Measurements from ENCODE around the gene CASP3. TPM values are rescaled to one million over a fixed set of nuclear protein-coding genes. Genes with fewer than 3 reads are reported as not detected.

Gene CASP3
- total and polyA plus RNA-seq, 11 donors: 7.3 to 32.0 (median 15.8) TPM

DNA sequence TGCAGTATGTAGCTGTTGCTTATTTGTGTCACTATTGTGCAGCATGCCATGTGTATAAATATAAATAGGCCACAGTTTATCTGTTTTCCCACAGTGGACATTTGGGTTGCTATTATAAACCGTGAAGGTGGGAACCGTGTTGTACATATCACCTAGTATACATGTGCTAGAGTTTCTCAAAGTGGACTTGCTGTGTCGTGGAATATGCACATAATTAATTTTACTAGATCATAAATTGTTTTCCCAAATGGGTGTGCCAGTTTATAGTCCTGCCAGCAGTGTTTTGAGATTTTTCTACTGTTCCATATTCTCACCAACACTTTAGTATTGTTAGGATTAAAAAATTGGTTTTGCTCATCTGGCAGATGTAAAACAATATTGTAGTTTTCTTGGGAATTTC, 38.8 kb upstream of the CASP3 start:
- H3K36me3 ChIP-seq: peaks cover 0 to 52% (median 13%) of the 10 kb centered on the region in 9 donors
- no peaks in the 10 kb centered on the region for H3K27me3 ChIP-seq
- TF ChIP-seq, protein P1, sequence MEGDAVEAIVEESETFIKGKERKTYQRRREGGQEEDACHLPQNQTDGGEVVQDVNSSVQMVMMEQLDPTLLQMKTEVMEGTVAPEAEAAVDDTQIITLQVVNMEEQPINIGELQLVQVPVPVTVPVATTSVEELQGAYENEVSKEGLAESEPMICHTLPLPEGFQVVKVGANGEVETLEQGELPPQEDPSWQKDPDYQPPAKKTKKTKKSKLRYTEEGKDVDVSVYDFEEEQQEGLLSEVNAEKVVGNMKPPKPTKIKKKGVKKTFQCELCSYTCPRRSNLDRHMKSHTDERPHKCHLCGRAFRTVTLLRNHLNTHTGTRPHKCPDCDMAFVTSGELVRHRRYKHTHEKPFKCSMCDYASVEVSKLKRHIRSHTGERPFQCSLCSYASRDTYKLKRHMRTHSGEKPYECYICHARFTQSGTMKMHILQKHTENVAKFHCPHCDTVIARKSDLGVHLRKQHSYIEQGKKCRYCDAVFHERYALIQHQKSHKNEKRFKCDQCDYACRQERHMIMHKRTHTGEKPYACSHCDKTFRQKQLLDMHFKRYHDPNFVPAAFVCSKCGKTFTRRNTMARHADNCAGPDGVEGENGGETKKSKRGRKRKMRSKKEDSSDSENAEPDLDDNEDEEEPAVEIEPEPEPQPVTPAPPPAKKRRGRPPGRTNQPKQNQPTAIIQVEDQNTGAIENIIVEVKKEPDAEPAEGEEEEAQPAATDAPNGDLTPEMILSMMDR (IDR thresholded peaks at IDR 0.05): no peak
- TF ChIP-seq POLR2A (IDR thresholded peaks at IDR 0.05): no peak
- no peak for ATAC-seq
- WGBS, 4 donors: 40 to 49% (median 44%) methylated on average over 3 of the region's 3 CpGs
- intact Hi-C loops (cut with DNase I): no loop called here
- DNase-seq: no peak
- no peak overlapping the region for H3K27ac ChIP-seq
- peaks cover 0 to 20% (median 0%) of the 10 kb centered on the region in 12 donors for H3K4me1 ChIP-seq
- H3K9me3 ChIP-seq: no peaks in the 10 kb centered on the region
- no peak overlapping the region for H3K4me3 ChIP-seq

DNA sequence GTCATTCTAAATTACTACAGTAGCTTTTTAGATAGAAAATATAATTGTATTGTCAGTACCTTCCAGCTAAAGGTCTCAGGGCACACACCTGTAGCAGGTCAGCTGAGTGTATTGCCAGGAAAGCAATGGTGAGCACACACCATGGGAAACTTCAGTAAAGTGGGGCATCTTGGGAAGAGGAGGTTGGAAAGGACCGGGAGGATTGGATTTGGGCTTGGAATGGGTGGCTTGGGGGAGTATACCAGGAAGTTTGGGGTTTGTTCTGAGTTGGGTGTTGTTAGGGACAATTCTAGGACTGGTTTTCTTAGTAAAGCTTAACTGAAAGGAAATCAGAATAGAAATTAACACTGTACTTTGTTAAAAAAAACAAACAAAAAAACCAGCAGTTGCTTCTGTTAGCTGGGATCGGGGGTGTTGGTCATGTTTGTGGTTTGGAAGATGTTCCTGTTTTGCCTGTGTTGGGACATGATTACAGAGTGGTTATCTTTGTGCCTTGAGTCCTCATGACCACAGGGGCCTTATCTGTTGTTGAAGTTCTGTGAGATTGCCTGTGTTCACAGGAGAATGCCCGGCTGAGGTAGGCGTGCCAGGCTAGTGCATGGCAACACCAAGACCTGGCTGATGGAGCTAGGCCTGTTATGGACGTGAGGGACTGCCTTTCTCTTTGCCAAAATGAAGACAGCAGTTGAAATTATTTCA, 35.4 kb upstream of the CASP3 start:
- 48 to 69% (median 63%) methylated on average over 5 of the region's 5 CpGs for WGBS, 4 donors
- TF ChIP-seq, protein P1 (IDR thresholded peaks at IDR 0.05): no peak
- TF ChIP-seq POLR2A (IDR thresholded peaks at IDR 0.05): no peak
- Histone ChIP-seq H3K27ac (peak overlapping the region in 1 of 12 donors; percentile 59), H3K27me3 (no peaks in the 10 kb centered on the region), H3K9me3 (no peaks in the 10 kb centered on the region), H3K36me3 (peaks cover 0 to 57% (median 5%) of the 10 kb centered on the region in 9 donors), H3K4me3 (no peak overlapping the region), H3K4me1 (peaks cover 0 to 33% (median 0%) of the 10 kb centered on the region in 12 donors)
- intact Hi-C loops (cut with DNase I): no loop called here
- ATAC-seq (peak; percentile 26 to 66 (median 60)), DNase-seq (no peak)

DNA sequence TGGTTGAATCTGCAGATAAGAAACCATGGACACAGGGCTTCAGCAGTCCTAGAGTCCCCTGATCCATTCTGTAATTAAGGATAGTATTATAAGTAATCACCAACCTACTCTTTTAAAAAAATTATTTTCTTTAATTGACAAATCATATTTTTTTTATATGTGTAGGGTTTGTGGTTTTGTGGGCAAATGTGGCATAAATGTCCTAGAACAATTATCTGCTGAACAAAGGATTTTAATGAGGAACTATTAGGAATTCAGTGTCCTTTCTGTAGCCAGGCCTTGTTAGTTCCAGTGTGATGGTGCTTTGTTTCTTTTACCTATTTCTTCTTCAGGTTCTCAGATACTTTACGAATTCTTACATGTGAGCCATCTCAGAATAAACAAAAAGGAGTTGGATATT, 32.7 kb upstream of the CASP3 start:
- 93 to 100% (median 97%) methylated on average over 1 of the region's 1 CpG for WGBS, 4 donors
- Histone ChIP-seq H3K9me3 (no peaks in the 10 kb centered on the region), H3K36me3 (peaks cover 0 to 52% (median 3%) of the 10 kb centered on the region in 9 donors), H3K27me3 (no peaks in the 10 kb centered on the region), H3K4me3 (no peak overlapping the region), H3K27ac (no peak overlapping the region), H3K4me1 (peaks cover 0 to 24% (median 0%) of the 10 kb centered on the region in 12 donors)
- intact Hi-C loops (cut with DNase I): no loop called here
- DNase-seq (no peak), ATAC-seq (no peak)
- TF ChIP-seq, protein P1 (IDR thresholded peaks at IDR 0.05): no peak
- no peak for TF ChIP-seq POLR2A (IDR thresholded peaks at IDR 0.05)

DNA sequence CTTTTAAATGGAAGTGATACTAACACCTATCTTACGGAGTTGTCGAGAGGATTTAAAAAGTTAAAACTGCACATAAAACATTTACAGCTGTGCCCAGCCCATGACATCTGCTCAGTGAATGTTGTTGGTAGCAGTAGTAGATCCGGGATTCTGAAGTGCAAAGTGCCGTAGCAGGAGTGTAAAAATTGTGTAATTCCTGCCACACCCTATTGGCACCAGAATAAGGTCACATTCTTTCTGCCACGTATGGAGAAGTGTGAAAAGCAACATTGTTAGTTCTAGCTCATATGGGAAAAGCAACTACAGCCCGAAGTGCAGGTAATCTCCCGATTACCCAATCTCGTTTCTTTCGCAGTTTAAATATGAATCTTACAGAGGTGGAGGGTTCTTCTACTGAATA, 31.5 kb upstream of the CASP3 start:
- WGBS, 4 donors: 73 to 85% (median 76%) methylated on average over 9 of the region's 9 CpGs
- H3K27me3 ChIP-seq: no peaks in the 10 kb centered on the region
- intact Hi-C loops (cut with DNase I): no loop called here
- H3K4me1 ChIP-seq: peaks cover 0 to 24% (median 0%) of the 10 kb centered on the region in 12 donors
- DNase-seq (no peak), ATAC-seq (peak in 2 of 4 donors; percentile 22 to 27)
- no peaks in the 10 kb centered on the region for H3K9me3 ChIP-seq
- H3K36me3 ChIP-seq: peaks cover 0 to 43% (median 3%) of the 10 kb centered on the region in 9 donors
- H3K4me3 ChIP-seq: no peak overlapping the region
- H3K27ac ChIP-seq: no peak overlapping the region
- TF ChIP-seq, protein P1 (IDR thresholded peaks at IDR 0.05): no peak
- TF ChIP-seq POLR2A (IDR thresholded peaks at IDR 0.05): no peak
